Measurements from ENCODE around the gene CACNA1S.

Gene CACNA1S

DNA sequence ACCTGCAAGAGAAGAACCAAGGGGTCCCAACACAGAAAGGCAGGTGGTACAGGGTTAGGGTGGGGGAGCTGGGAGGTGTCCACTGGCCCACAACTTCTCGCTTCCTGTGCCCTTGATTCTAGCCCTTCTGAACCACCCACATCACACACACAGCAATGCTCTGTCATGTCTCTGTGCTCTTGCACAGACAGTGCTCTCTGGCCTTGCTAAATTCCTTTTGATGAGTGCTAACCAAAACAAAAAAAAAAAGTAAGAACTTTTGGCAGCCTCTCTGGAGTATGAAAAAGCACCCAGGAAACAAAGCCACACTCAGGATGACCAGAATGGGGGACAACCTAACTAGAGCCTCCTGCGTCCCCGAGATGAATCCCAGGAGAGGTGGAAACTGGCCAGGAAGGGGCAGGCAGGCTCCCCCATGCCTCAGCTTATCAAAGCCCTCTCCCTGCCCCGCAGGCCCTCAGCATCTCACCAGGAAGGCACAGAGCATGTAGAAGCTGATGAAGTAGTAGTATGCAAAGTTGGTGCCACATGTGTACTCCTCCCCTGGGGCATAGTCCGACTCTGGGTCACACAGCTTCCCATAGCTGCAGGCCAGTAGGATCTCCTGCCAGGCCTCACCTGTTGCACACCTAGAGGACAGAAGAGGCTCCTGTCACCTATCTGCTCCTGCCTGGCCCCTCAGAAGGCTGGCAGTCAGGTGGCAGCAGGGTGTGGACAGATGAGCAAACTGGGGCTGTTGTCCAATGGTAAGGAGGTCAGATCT, 61.5 kb downstream of the CACNA1S start:
- TF ChIP-seq, protein P1, sequence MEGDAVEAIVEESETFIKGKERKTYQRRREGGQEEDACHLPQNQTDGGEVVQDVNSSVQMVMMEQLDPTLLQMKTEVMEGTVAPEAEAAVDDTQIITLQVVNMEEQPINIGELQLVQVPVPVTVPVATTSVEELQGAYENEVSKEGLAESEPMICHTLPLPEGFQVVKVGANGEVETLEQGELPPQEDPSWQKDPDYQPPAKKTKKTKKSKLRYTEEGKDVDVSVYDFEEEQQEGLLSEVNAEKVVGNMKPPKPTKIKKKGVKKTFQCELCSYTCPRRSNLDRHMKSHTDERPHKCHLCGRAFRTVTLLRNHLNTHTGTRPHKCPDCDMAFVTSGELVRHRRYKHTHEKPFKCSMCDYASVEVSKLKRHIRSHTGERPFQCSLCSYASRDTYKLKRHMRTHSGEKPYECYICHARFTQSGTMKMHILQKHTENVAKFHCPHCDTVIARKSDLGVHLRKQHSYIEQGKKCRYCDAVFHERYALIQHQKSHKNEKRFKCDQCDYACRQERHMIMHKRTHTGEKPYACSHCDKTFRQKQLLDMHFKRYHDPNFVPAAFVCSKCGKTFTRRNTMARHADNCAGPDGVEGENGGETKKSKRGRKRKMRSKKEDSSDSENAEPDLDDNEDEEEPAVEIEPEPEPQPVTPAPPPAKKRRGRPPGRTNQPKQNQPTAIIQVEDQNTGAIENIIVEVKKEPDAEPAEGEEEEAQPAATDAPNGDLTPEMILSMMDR (IDR thresholded peaks at IDR 0.05): no peak
- no peak for TF ChIP-seq ZFX (IDR thresholded peaks at IDR 0.05; ENCODE audit: borderline replicate concordance)

DNA sequence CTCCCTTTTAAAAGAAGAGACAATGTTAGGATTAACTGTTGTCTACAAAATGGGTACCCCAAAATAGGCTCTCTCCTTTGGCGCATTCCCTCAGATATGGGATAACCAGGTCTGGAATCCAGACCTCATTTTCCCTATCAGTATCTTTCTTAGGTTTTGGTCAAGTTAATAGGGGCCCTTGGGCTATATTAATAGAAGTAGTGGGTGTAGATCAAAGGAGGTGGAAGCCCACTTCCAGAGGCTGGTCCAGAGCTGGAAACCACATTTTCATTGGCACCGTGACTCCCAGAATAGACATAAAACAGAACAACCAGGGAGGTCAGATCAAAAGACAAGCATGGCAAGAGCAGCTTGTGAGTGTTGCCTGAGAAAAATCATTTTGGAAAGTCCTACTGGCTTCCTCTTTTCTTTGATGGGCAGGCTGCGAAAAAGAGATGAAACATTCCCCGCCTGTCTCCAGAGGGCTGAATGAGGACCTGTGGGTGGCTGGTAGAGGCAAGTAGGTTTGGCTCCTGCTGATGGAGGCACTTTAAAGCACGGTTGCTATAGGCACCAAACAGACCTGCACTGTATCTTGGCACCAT, 62.9 kb downstream of the CACNA1S start:
- no peak overlapping the region for H3K27ac ChIP-seq
- TF ChIP-seq, protein P1 (IDR thresholded peaks at IDR 0.05): no peak
- no peak for TF ChIP-seq ZFX (IDR thresholded peaks at IDR 0.05; ENCODE audit: borderline replicate concordance)

More for the DNA sequence above, 61.5 kb downstream of the CACNA1S start:
- no peak overlapping the region for H3K27ac ChIP-seq

DNA sequence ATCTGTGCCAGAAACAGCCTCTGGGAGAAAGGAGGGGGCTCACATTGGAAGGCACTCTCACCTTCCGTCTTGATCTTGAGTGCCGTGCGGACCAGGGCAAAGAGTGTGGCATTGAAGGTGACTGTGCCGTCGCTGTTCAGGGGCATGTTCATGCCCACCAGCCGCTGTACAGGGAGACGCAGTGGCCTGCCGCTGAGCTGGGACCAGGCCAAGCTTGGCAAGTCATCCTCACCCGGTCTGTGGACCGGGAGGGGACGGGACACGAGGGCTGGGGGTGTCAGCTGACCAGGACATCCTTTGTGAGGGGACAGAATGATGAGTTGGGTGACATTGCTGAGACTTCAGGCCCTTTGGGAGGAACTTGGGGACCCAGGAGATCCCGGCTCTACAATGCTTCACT, 63.7 kb downstream of the CACNA1S start:
- H3K27ac ChIP-seq: no peak overlapping the region
- TF ChIP-seq, protein P1 (IDR thresholded peaks at IDR 0.05): no peak
- TF ChIP-seq ZFX (IDR thresholded peaks at IDR 0.05; ENCODE audit: borderline replicate concordance): no peak

DNA sequence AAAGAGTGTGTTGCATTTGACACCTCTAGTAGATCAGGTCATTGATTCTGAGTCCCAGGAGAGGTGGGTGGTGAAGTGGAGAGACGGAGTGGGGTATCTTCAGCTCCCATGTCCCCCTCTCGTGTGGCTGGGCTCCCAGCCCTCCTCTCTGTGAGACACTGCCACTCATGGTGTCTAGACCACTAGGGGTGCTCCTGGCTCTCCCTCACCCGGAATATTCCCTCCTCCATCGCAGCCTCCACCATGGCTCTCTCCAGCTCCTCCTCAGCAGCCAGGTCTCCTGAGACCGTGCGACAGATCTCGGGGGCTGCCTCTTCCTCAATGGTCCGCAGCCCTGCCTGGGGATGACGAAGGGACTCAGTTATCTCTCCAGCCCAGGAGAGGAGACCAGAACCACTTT, 68.1 kb downstream of the CACNA1S start:
- no peak overlapping the region for H3K27ac ChIP-seq
- no peak for TF ChIP-seq ZFX (IDR thresholded peaks at IDR 0.05; ENCODE audit: borderline replicate concordance)
- TF ChIP-seq, protein P1 (IDR thresholded peaks at IDR 0.05): no peak

DNA sequence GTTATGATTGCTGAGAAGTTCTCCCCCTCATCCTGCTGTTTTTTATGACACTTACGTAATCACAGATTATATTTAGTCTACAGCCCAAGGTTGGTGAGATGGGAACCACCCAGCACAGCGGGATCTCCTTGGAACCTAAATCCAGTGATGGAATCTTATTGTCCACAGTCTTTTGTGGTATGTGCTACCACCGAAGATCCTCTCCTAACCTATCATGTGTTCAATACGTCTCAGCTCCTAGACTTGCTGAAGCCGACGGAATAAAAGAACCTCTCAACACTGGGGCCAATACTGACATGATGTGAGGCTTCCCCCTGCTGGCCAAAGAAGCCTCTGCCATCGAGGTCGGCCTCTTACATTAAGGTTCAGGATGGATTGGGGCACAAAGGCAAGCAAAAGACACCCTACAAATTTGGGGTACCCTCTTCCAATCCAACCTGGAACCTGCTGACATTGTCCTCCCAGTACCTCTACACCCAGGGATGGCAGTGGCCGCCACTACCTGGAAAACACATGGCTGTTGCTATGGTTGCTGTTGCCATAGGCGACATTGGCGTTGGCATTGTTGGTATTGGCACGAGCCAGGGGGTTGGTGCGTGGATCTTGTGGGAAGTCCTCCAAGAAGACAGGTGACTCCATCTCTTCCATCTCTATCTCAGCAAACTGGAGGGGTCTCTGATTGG, 69.3 kb downstream of the CACNA1S start:
- TF ChIP-seq ZFX (IDR thresholded peaks at IDR 0.05; ENCODE audit: borderline replicate concordance): no peak
- TF ChIP-seq, protein P1 (IDR thresholded peaks at IDR 0.05): peak; percentile 97
- no peak overlapping the region for H3K27ac ChIP-seq

DNA sequence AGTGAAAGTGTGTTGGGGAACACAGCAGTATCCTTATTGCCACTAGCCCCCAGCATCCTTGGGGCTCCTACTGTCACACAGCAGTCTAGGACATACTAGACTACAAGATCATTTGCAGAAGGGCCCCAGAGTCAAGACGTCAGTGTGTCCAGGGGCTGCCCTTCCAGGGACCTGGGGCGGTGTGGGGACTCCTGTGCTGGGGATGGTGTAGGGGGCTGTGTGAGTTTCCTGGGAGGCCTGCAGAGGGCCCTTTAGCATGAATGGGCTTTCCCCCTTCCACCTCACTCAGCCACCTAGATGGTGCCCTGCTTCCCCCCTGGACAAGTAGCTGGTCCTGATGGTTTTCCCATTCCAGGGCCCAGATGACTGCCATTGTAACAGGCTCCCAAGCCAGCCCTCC, 71.2 kb downstream of the CACNA1S start:
- H3K27ac ChIP-seq: no peak overlapping the region
- TF ChIP-seq ZFX (IDR thresholded peaks at IDR 0.05; ENCODE audit: borderline replicate concordance): no peak
- TF ChIP-seq, protein P1 (IDR thresholded peaks at IDR 0.05): no peak

DNA sequence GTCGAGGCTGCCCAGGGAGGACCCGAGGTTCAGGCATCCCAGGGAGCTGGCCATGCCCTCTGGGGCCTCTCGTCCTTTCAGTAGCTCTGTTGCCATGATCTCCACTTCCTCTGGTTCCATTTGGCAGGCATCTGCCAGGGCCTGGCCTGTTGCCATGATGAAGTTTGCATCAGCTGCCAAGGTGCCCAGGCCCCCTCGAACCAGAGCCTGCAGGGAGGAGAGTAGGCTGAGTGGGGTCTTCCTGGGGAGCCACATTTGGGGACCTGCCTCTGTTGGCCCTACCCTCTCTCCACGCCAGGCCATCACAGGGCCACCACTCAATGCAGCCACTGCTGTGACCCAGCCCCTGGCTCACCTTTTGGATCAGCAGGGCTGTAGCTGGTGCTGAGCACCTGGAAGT, 72.3 kb downstream of the CACNA1S start:
- no peak overlapping the region for H3K27ac ChIP-seq
- TF ChIP-seq ZFX (IDR thresholded peaks at IDR 0.05; ENCODE audit: borderline replicate concordance): no peak
- TF ChIP-seq, protein P1 (IDR thresholded peaks at IDR 0.05): no peak
